Left kidney (tissue), 2 donors: ENCODE results near the gene UBE2E2. TPM values are rescaled to one million over a fixed set of nuclear protein-coding genes. Genes with fewer than 3 reads are reported as not detected.
A peak's percentile ranks its signal among the peaks of the same experiment; 100 is the strongest.

ENCODE experiments used
- DNase-seq: peaks from one replicate; pipeline ENCODE4 v3.0.0-alpha.2; 2013
- polyA plus RNA-seq: library from polyadenylated mRNA; unstranded; fragments of 120-200 nt; gene quantifications from one replicate; pipeline ENCODE4 v1.2.1, GENCODE V29; 2013; ENCODE audit not compliant: insufficient read length

The UBE2E2 gene
- polyA plus RNA-seq, 1 donor = 64.7 TPM

GRCh38 chr3:23239211-23240068, 36.3 kb downstream of the UBE2E2 start:
- no peak for DNase-seq

- DNase-seq = no peak
These were observed 37.2 kb downstream of the UBE2E2 start for GRCh38 chr3:23240171-23240785.

- DNase-seq = no peak
These were observed 38.1 kb downstream of the UBE2E2 start for GRCh38 chr3:23241256-23241655.

- no peak for DNase-seq
These were observed 39.0 kb downstream of the UBE2E2 start for GRCh38 chr3:23242106-23242505.

GRCh38 chr3:23244324-23245041, 41.4 kb downstream of the UBE2E2 start:
- DNase-seq = no peak

- DNase-seq = no peak
These were observed 43.5 kb downstream of the UBE2E2 start for GRCh38 chr3:23246651-23247050.

GRCh38 chr3:23248594-23249131, 45.5 kb downstream of the UBE2E2 start:
- no peak for DNase-seq

GRCh38 chr3:23249961-23250360, 46.8 kb downstream of the UBE2E2 start:
- no peak for DNase-seq

GRCh38 chr3:23252122-23252521, 49.0 kb downstream of the UBE2E2 start:
- DNase-seq = no peak

GRCh38 chr3:23253214-23253613, 50.1 kb downstream of the UBE2E2 start:
- DNase-seq = no peak

GRCh38 chr3:23254282-23254681, 51.2 kb downstream of the UBE2E2 start:
- peak; percentile 7 for DNase-seq

GRCh38 chr3:23254835-23255234, 51.7 kb downstream of the UBE2E2 start:
- no peak for DNase-seq

- no peak for DNase-seq
These were observed 53.8 kb downstream of the UBE2E2 start for GRCh38 chr3:23256741-23257435.

- DNase-seq = no peak
These were observed 55.0 kb downstream of the UBE2E2 start for GRCh38 chr3:23258110-23258509.

- no peak for DNase-seq
These were observed 56.4 kb downstream of the UBE2E2 start for GRCh38 chr3:23259515-23259914.

- no peak for DNase-seq
These were observed 59.6 kb downstream of the UBE2E2 start for GRCh38 chr3:23262766-23263165.

GRCh38 chr3:23263796-23264195, 60.7 kb downstream of the UBE2E2 start:
- DNase-seq = no peak

- DNase-seq = no peak
These were observed 61.3 kb downstream of the UBE2E2 start for GRCh38 chr3:23264413-23264812.

GRCh38 chr3:23270423-23270822, 67.3 kb downstream of the UBE2E2 start:
- no peak for DNase-seq

- DNase-seq = no peak
These were observed 69.0 kb downstream of the UBE2E2 start for GRCh38 chr3:23271876-23272741.

GRCh38 chr3:23272820-23273219, 69.7 kb downstream of the UBE2E2 start:
- DNase-seq = no peak
